ENCODE results near the gene HSP90AB1.

HSP90AB1 gene

DNA sequence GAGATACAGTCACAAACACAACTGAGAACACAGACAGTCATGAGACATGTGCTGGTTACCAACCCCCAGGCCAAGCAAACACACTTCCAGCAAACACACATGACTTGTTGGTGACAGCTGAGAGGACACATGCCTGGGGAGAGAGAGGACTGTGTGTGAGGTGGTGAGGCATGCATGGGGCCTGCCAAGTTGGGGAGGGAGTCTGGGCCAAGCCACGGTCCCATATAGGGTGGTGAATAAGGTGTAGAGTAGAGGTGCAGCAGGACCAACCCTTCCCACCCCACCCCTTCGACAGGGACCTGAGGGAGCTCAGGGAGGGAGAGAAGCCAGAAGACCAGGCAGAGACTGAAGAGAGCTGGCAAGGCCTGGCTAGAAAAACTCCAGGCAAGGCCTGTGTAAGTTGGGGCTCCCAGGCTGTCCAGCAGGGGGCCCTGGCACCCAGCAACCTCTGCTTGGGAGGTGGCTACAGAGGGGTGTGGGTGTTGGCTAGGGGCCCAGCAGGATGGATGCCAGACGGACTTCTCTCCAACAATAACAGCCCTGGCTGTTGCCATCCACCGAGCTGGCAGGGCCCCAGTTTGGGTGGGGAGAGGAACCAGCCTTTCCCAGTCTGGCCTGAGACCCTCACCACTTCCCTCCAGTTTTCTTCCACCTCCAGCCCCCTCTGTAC lies 25.5 kb upstream of the HSP90AB1 start (continued):
- TF ChIP-seq ZNF184 (tag by site-specific recombination; IDR thresholded peaks at IDR 0.05) (peak; percentile 50; the same call in 1 of the 2 replicates), ZNF214 (tag by site-specific recombination; IDR thresholded peaks at IDR 0.05; ENCODE audit: borderline replicate concordance) (no peak), WT1 (tag by site-specific recombination; IDR thresholded peaks at IDR 0.05) (peak; percentile 7; the same call in 1 of the 2 replicates), ZNF776 (tag by site-specific recombination; IDR thresholded peaks at IDR 0.05; ENCODE audit: borderline replicate concordance) (no peak), ZNF114 (tag by site-specific recombination; IDR thresholded peaks at IDR 0.05) (no peak), KLF8 (tag by site-specific recombination; IDR thresholded peaks at IDR 0.05) (peak; percentile 58; the same call in 1 of the 2 replicates), ZBTB49 (tag by site-specific recombination; IDR thresholded peaks at IDR 0.05; ENCODE audit: low read depth) (no peak), ZNF274 (IDR thresholded peaks at IDR 0.05; ENCODE audit: low read length) (no peak), ZNF274 (tag by site-specific recombination; IDR thresholded peaks at IDR 0.05; ENCODE audit: borderline replicate concordance) (no peak), FEZF1 (tag by site-specific recombination; IDR thresholded peaks at IDR 0.05) (no peak), KLF7 (tag by site-specific recombination; IDR thresholded peaks at IDR 0.05; ENCODE audit: borderline replicate concordance) (no peak), ZNF112 (tag by site-specific recombination; IDR thresholded peaks at IDR 0.05) (no peak), ZNF600 (tag by site-specific recombination; IDR thresholded peaks at IDR 0.05) (peak; percentile 66; the same call in 1 of the 2 replicates), ZNF335 (tag by site-specific recombination; conservative IDR thresholded peaks at IDR 0.05) (peak; percentile 62), ZNF2 (tag by site-specific recombination; IDR thresholded peaks at IDR 0.05) (no peak), ZNF747 (tag by site-specific recombination; IDR thresholded peaks at IDR 0.05) (no peak), SCRT1 (tag by site-specific recombination; IDR thresholded peaks at IDR 0.05; ENCODE audit: borderline replicate concordance) (no peak), KLF1 (tag by site-specific recombination; IDR thresholded peaks at IDR 0.05) (peak; percentile 71; the same call in 1 of the 2 replicates), ZNF544 (tag by site-specific recombination; IDR thresholded peaks at IDR 0.05) (no peak), ZNF248 (tag by site-specific recombination; IDR thresholded peaks at IDR 0.05) (no peak), ZBTB7A (tag by site-specific recombination; IDR thresholded peaks at IDR 0.05; ENCODE audit: low read depth) (no peak), ZEB2 (tag by site-specific recombination; IDR thresholded peaks at IDR 0.05) (no peak), ZNF169 (tag by site-specific recombination; IDR thresholded peaks at IDR 0.05) (no peak), ZNF23 (tag by site-specific recombination; IDR thresholded peaks at IDR 0.05; ENCODE audit: borderline replicate concordance) (no peak), ZNF768 (tag by site-specific recombination; IDR thresholded peaks at IDR 0.05) (no peak), YY1 (tag by site-specific recombination; IDR thresholded peaks at IDR 0.05) (no peak), ZNF426 (tag by site-specific recombination; IDR thresholded peaks at IDR 0.05) (no peak)
- TF ChIP-seq, protein P1, sequence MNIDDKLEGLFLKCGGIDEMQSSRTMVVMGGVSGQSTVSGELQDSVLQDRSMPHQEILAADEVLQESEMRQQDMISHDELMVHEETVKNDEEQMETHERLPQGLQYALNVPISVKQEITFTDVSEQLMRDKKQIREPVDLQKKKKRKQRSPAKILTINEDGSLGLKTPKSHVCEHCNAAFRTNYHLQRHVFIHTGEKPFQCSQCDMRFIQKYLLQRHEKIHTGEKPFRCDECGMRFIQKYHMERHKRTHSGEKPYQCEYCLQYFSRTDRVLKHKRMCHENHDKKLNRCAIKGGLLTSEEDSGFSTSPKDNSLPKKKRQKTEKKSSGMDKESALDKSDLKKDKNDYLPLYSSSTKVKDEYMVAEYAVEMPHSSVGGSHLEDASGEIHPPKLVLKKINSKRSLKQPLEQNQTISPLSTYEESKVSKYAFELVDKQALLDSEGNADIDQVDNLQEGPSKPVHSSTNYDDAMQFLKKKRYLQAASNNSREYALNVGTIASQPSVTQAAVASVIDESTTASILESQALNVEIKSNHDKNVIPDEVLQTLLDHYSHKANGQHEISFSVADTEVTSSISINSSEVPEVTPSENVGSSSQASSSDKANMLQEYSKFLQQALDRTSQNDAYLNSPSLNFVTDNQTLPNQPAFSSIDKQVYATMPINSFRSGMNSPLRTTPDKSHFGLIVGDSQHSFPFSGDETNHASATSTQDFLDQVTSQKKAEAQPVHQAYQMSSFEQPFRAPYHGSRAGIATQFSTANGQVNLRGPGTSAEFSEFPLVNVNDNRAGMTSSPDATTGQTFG (tag by site-specific recombination; IDR thresholded peaks at IDR 0.05; ENCODE audit: borderline replicate concordance): no peak
- TF ChIP-seq, protein P2, sequence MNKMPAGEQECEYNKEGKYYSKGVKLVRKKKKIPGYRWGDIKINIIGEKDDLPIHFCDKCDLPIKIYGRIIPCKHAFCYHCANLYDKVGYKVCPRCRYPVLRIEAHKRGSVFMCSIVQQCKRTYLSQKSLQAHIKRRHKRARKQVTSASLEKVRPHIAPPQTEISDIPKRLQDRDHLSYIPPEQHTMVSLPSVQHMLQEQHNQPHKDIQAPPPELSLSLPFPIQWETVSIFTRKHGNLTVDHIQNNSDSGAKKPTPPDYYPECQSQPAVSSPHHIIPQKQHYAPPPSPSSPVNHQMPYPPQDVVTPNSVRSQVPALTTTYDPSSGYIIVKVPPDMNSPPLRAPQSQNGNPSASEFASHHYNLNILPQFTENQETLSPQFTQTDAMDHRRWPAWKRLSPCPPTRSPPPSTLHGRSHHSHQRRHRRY (tag by site-specific recombination; IDR thresholded peaks at IDR 0.05): no peak
- TF ChIP-seq, protein P3, sequence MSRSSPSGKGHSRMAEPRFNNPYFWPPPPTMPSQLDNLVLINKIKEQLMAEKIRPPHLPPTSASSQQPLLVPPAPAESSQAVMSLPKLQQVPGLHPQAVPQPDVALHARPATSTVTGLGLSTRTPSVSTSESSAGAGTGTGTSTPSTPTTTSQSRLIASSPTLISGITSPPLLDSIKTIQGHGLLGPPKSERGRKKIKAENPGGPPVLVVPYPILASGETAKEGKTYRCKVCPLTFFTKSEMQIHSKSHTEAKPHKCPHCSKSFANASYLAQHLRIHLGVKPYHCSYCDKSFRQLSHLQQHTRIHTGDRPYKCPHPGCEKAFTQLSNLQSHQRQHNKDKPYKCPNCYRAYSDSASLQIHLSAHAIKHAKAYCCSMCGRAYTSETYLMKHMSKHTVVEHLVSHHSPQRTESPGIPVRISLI (tag by site-specific recombination; IDR thresholded peaks at IDR 0.05): no peak
- TF ChIP-seq, protein P4, sequence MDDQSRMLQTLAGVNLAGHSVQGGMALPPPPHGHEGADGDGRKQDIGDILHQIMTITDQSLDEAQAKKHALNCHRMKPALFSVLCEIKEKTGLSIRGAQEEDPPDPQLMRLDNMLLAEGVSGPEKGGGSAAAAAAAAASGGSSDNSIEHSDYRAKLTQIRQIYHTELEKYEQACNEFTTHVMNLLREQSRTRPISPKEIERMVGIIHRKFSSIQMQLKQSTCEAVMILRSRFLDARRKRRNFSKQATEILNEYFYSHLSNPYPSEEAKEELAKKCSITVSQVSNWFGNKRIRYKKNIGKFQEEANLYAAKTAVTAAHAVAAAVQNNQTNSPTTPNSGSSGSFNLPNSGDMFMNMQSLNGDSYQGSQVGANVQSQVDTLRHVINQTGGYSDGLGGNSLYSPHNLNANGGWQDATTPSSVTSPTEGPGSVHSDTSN (CRISPR knock-in tag; IDR thresholded peaks at IDR 0.05): no peak
- TF ChIP-seq, protein P5, sequence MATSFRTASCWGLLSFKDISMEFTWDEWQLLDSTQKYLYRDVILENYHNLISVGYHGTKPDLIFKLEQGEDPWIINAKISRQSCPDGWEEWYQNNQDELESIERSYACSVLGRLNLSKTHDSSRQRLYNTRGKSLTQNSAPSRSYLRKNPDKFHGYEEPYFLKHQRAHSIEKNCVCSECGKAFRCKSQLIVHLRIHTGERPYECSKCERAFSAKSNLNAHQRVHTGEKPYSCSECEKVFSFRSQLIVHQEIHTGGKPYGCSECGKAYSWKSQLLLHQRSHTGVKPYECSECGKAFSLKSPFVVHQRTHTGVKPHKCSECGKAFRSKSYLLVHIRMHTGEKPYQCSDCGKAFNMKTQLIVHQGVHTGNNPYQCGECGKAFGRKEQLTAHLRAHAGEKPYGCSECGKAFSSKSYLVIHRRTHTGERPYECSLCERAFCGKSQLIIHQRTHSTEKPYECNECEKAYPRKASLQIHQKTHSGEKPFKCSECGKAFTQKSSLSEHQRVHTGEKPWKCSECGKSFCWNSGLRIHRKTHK (tag by site-specific recombination; IDR thresholded peaks at IDR 0.05): no peak
